Peyer's patch (tissue), 4 donors: ENCODE measurements around the gene MECP2.

ENCODE experiments used
- POLR2A ChIP-seq, 2 donors: fragments of 450-650 bp; IDR thresholded peaks; one replicate each; pipeline ENCODE4 v1.5.1; 2017; ENCODE audit warnings: antibody characterized with exemption in 2 of 2, mild to moderate bottlenecking in 2 of 2, moderate library complexity in 2 of 2
- TF ChIP-seq, protein P1 (sequence below), 6 experiments: fragments of 450-650 bp in 4 of 6; fragments of 200-600 bp in 2 of 6; sonication (generic) in 1 of 6; IDR thresholded peaks; one replicate each; pipeline ENCODE4 v1.5.1; 2017 to 2019; ENCODE audit warnings: antibody characterized with exemption in 6 of 6, mild to moderate bottlenecking in 3 of 6, moderate library complexity in 1 of 6

DNA sequence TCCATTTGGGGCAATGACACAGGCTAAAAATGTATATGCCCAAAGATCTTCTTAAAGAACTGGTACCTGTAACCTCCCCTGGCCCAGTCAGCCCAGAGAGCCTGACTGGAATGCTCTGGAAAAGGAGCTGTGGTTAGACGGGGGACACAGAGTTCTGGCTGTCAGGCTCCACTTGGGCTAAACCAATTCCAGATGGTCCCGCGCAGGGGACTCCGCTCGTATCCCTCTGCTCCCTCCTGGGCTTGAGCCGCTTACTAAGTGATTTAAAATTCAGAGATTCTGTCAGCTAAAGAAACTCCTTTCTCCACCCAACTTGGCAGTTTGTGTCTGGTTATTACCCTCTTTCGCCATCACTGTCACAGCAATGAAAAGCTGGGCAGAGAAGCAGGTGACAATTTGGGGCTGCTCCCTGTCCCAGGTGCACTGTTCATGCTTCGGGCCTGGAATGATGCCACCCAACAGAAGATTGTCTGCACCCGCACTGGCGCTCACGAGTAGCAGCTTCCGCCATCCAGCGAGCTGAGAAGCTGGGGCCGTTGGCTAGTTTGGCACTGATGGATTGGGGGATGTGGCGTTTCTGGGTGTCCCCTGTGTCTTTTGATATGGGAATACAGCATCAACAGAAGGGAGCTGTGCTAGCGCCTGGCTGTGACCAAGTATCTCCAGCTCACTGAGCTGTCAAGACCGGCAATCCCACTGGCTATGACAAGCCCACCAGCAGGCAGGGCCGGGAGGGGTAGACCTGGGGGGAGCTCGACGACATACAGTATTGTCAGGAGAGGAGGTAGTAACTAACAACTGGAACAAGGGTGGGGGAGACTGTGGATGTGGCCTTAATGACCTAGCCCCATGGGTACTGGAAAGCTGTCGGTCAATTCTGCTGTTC is 71.1 kb downstream of the MECP2 start:
- TF ChIP-seq, protein P1, sequence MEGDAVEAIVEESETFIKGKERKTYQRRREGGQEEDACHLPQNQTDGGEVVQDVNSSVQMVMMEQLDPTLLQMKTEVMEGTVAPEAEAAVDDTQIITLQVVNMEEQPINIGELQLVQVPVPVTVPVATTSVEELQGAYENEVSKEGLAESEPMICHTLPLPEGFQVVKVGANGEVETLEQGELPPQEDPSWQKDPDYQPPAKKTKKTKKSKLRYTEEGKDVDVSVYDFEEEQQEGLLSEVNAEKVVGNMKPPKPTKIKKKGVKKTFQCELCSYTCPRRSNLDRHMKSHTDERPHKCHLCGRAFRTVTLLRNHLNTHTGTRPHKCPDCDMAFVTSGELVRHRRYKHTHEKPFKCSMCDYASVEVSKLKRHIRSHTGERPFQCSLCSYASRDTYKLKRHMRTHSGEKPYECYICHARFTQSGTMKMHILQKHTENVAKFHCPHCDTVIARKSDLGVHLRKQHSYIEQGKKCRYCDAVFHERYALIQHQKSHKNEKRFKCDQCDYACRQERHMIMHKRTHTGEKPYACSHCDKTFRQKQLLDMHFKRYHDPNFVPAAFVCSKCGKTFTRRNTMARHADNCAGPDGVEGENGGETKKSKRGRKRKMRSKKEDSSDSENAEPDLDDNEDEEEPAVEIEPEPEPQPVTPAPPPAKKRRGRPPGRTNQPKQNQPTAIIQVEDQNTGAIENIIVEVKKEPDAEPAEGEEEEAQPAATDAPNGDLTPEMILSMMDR (IDR thresholded peaks at IDR 0.05) = no peak
- no peak for TF ChIP-seq POLR2A (IDR thresholded peaks at IDR 0.05)
